HCT116 (cell line): ENCODE measurements around the gene AHNAK. TPM values are rescaled to one million over a fixed set of nuclear protein-coding genes. Genes with fewer than 3 reads are reported as not detected.

Source experiments
- ATAC-seq: fragments of 200-7000 bp; cut with Tn5 transposase; 2 replicates; pipeline ENCODE4 v1.9.1; 2020; ENCODE audit warnings: mild to moderate bottlenecking, moderate library complexity
- BruUV-seq: library from RNA; stranded (reverse); fragments of 400-500 nt; replicated peaks from 2 replicates; lab custom pipeline; 2021; lab: Mats Ljungman, UMichigan
- CTCF ChIA-PET: fragments of 300-600 bp; sonication (Branson Sonifier 250); formaldehyde crosslinking; loops from one replicate; lab custom pipeline; 2021; ENCODE audit warnings: antibody characterized with exemption; lab: Charles Lee
- POLR2A ChIA-PET: fragments of 300-600, 350-600 bp; sonication (Branson Sonifier 250); formaldehyde crosslinking; loops from one replicate; lab custom pipeline; 2021; ENCODE audit warnings: antibody characterized with exemption; lab: Charles Lee
- RAD21 ChIA-PET, 2 experiments: fragments of 300-600 bp; sonication (Branson Sonifier 250); formaldehyde crosslinking; loops; one replicate each; lab custom pipeline; 2023; ENCODE audit warnings: low total read pairs in 2 of 2; ENCODE audit not compliant: uncharacterized antibody in 2 of 2, unreplicated experiment in 2 of 2, low non-redundant PET in 1 of 2; lab: Charles Lee
- DNase-seq: peaks from one replicate; pipeline ENCODE4 v3.0.0-alpha.2; 2010; ENCODE audit warnings: low read depth, low spot score
- H2AFZ ChIP-seq: fragments of 200-600 bp; shearing (Covaris generic), sonication (generic); 2 replicates; pipeline ENCODE4 v1.6.1; 2017; ENCODE audit warnings: low read depth, mixed run types, mixed read lengths, antibody characterized with exemption, low read length; ENCODE audit not compliant: poor library complexity, severe bottlenecking
- H3K27ac ChIP-seq: 2 replicates; pipeline ENCODE4 v1.5.1; 2012; ENCODE audit warnings: low read depth, low read length
- H3K27me3 ChIP-seq: fragments of 200-600 bp; sonication (generic); 2 replicates; pipeline ENCODE4 v1.6.1; 2016; ENCODE audit warnings: mixed run types, low read length, mixed read lengths; ENCODE audit not compliant: insufficient read depth
- H3K36me3 ChIP-seq, 2 experiments: fragments of 200-500 bp in 1 of 2; fragments of 200-600 bp in 1 of 2; sonication (Bioruptor generic) in 1 of 2; sonication (generic) in 1 of 2; 2 replicates each; pipeline versions ENCODE4 v1.5.1 to v1.6.1; 2014 to 2016; ENCODE audit warnings: low read length in 2 of 2, inconsistent platforms in 1 of 2, mixed read lengths in 1 of 2, mixed run types in 1 of 2; ENCODE audit not compliant: insufficient read depth in 2 of 2, control insufficient read depth in 1 of 2
- H3K4me1 ChIP-seq, 2 experiments: fragments of 200-600 bp in 1 of 2; sonication (generic) in 1 of 2; 2 replicates each; pipeline versions ENCODE4 v1.5.1 to v1.6.1; 2012 to 2017; ENCODE audit warnings: low read length in 2 of 2, inconsistent platforms in 1 of 2, mild to moderate bottlenecking in 1 of 2, mixed read lengths in 1 of 2, mixed run types in 1 of 2, moderate library complexity in 1 of 2; ENCODE audit not compliant: insufficient read depth in 2 of 2, control insufficient read depth in 1 of 2
- H3K4me2 ChIP-seq: fragments of 200-600 bp; sonication (generic); 2 replicates; pipeline ENCODE4 v1.6.1; 2017; ENCODE audit warnings: mixed run types, low read length, mixed read lengths
- H3K4me3 ChIP-seq, 2 experiments: fragments of 200-600 bp in 1 of 2; sonication (generic) in 1 of 2; replicated peaks in 1 of 2; 2 replicates each; pipeline ENCODE4 v1.5.1; 2011 to 2016; ENCODE audit warnings: low read length in 2 of 2, control low read depth in 1 of 2, low read depth in 1 of 2, mild to moderate bottlenecking in 1 of 2, mixed read lengths in 1 of 2, mixed run types in 1 of 2
- H3K79me2 ChIP-seq: fragments of 200-600 bp; sonication (generic); 2 replicates; pipeline ENCODE4 v1.6.1; 2017; ENCODE audit warnings: mild to moderate bottlenecking, mixed run types, low read length, moderate library complexity, mixed read lengths; ENCODE audit not compliant: insufficient read depth
- H3K9ac ChIP-seq: fragments of 200-600 bp; sonication (generic); 2 replicates; pipeline ENCODE4 v1.6.1; 2016; ENCODE audit warnings: low read length, mixed read lengths
- H3K9me2 ChIP-seq: fragments of 200-600 bp; sonication (generic), shearing (Covaris generic); 2 replicates; pipeline ENCODE4 v1.6.1; 2017; ENCODE audit warnings: mixed run types, mild to moderate bottlenecking, moderate library complexity; ENCODE audit not compliant: insufficient read depth
- H3K9me3 ChIP-seq, 2 experiments: fragments of 200-500 bp in 1 of 2; fragments of 200-600 bp in 1 of 2; sonication (Bioruptor generic) in 1 of 2; sonication (generic) in 1 of 2; 2 replicates each; pipeline ENCODE4 v1.6.1; 2014 to 2017; ENCODE audit warnings: low read length in 2 of 2, mixed read lengths in 2 of 2, inconsistent platforms in 1 of 2, low read depth in 1 of 2, mild to moderate bottlenecking in 1 of 2, mixed run types in 1 of 2, moderate library complexity in 1 of 2; ENCODE audit not compliant: control insufficient read depth in 1 of 2, insufficient read depth in 1 of 2
- H4K20me1 ChIP-seq: fragments of 200-600 bp; sonication (generic), shearing (Covaris generic); 2 replicates; pipeline ENCODE4 v1.6.1; 2017; ENCODE audit warnings: mixed run types, mild to moderate bottlenecking, moderate library complexity; ENCODE audit not compliant: insufficient read depth
- CEBPB ChIP-seq: IDR thresholded peaks from 2 replicates; pipeline ENCODE4 v1.6.1; 2012; ENCODE audit warnings: low read depth
- ELF1 ChIP-seq: IDR thresholded peaks from 2 replicates; pipeline ENCODE4 v1.6.1; 2012; ENCODE audit warnings: low read depth, borderline replicate concordance
- EZH2phosphoT487 ChIP-seq: fragments of 200-600 bp; IDR thresholded peaks from 2 replicates; pipeline ENCODE4 v1.6.1; 2018; ENCODE audit warnings: antibody characterized with exemption, borderline replicate concordance
- FOSL1 ChIP-seq: IDR thresholded peaks from 2 replicates; pipeline ENCODE4 v1.6.1; 2012; ENCODE audit warnings: low read depth
- MAX ChIP-seq: IDR thresholded peaks from 2 replicates; pipeline ENCODE4 v1.6.1; 2012
- POLR2A ChIP-seq: IDR thresholded peaks from 2 replicates; pipeline ENCODE4 v1.7.0; 2011; ENCODE audit warnings: borderline replicate concordance; ENCODE audit not compliant: insufficient read depth, insufficient read length; ENCODE audit errors: extremely low read depth
- POLR2AphosphoS5 ChIP-seq: IDR thresholded peaks from 2 replicates; pipeline ENCODE4 v1.6.1; 2011; ENCODE audit warnings: mild to moderate bottlenecking, low read depth, low read length, moderate library complexity
- SP1 ChIP-seq: IDR thresholded peaks from 2 replicates; pipeline ENCODE4 v1.6.1; 2012; ENCODE audit warnings: low read depth
- SRF ChIP-seq: IDR thresholded peaks from 2 replicates; pipeline ENCODE4 v1.6.1; 2012; ENCODE audit warnings: low read depth
- YY1 ChIP-seq: IDR thresholded peaks from 2 replicates; pipeline ENCODE4 v1.6.1; 2011; ENCODE audit warnings: low read length, low read depth, moderate library complexity, mild to moderate bottlenecking; ENCODE audit not compliant: insufficient replicate concordance; ENCODE audit errors: extremely low read depth
- ZFX ChIP-seq: fragments of 450-650 bp; IDR thresholded peaks from 2 replicates; pipeline ENCODE4 v1.6.1; 2017
- intact Hi-C: fragments of 100-400 bp; cut with micrococcal nuclease; formaldehyde crosslinking; loops from 2 replicates; pipeline ENCODE4 v1.10.0; 2022
- total RNA-seq: library from RNA; stranded (reverse); gene quantifications from one replicate; pipeline ENCODE4 v1.2.1, GENCODE V29; 2021; ENCODE audit not compliant: unreplicated experiment
- TF ChIP-seq, protein P1 (sequence below): IDR thresholded peaks from 2 replicates; pipeline ENCODE4 v1.6.1; 2011; ENCODE audit warnings: mild to moderate bottlenecking, low read length, moderate library complexity; ENCODE audit not compliant: insufficient replicate concordance; ENCODE audit errors: extremely low read depth

Gene AHNAK
- total RNA-seq, 1 experiment from 2014 or later: 239 TPM

- Histone ChIP-seq H3K4me3 (peak within 1 kb of the TSS; percentile 76 to 99), H3K9me2 (no peaks in the 10 kb centered on the region), H4K20me1 (peaks cover 8% of the 10 kb centered on the region; the same call in 1 of the 2 replicates), H3K9me3 (no peaks in the 10 kb centered on the region), H3K79me2 (peaks cover 49% of the 10 kb centered on the region), H3K27ac (peak within 1 kb of the TSS; percentile 94), H3K36me3 (peaks cover 35 to 61% of the 10 kb centered on the region in 2 experiments), H3K4me1 (peaks cover 8 to 30% of the 10 kb centered on the region in 2 experiments), H3K27me3 (no peaks in the 10 kb centered on the region), H3K9ac (peak within 1 kb of the TSS; percentile 98), H2AFZ (no peak within 1 kb of the TSS), H3K4me2 (peak within 1 kb of the TSS; percentile 87)
- intact Hi-C loops: no loop called here
- POLR2A ChIA-PET: interaction anchor here (0.6 to 1.8 kb wide), 34 partner anchors 9 to 282 kb away, joined by 3 to 52 read pairs (median 6); partner anchors contain the start of genes AHNAK, C11orf98, CSKMT and HNRNPUL2
- BruUV-seq: no TSS peak
- DNase-seq (peak; percentile 99), ATAC-seq (peak; percentile 95)
- CTCF ChIA-PET: interaction anchor here (0.9 to 1.8 kb wide), 7 partner anchors 13 to 181 kb away, joined by 4 to 18 read pairs (median 5); partner anchors contain the start of gene TUT1
- TF ChIP-seq CEBPB (no peak), YY1 (peak; percentile 92), EZH2phosphoT487 (no peak), FOSL1 (no peak), ZFX (peak; percentile 48; the same call in 1 of the 2 replicates), ELF1 (no peak), POLR2A (peak; percentile 79), POLR2AphosphoS5 (peak; percentile 90), SP1 (peak; percentile 11; the same call in 1 of the 2 replicates), SRF (no peak), MAX (peak; percentile 67; the same call in 1 of the 2 replicates)
- TF ChIP-seq, protein P1, sequence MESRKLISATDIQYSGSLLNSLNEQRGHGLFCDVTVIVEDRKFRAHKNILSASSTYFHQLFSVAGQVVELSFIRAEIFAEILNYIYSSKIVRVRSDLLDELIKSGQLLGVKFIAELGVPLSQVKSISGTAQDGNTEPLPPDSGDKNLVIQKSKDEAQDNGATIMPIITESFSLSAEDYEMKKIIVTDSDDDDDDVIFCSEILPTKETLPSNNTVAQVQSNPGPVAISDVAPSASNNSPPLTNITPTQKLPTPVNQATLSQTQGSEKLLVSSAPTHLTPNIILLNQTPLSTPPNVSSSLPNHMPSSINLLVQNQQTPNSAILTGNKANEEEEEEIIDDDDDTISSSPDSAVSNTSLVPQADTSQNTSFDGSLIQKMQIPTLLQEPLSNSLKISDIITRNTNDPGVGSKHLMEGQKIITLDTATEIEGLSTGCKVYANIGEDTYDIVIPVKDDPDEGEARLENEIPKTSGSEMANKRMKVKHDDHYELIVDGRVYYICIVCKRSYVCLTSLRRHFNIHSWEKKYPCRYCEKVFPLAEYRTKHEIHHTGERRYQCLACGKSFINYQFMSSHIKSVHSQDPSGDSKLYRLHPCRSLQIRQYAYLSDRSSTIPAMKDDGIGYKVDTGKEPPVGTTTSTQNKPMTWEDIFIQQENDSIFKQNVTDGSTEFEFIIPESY: peak; percentile 83
- RAD21 ChIA-PET: interaction anchor here (1.0 kb wide), 3 partner anchors 17 to 149 kb away, joined by 3 to 6 read pairs (median 3); partner anchors contain the start of gene TUT1 (in 2 of the 2)
Measured at GRCh38 chr11:62573592-62574362, 27.2 kb upstream of the AHNAK start, which contains the start of gene EEF1G. TSS of gene EEF1G (minus strand) at chr11:62573891. CDS start at chr11:62573842, 49 bp downstream.
